PC-9 (cell line): Measurements from ENCODE around the gene PTTG2. TPM values are rescaled to one million over a fixed set of nuclear protein-coding genes. Genes with fewer than 3 reads are reported as not detected.

ENCODE experiments used
- BruUV-seq: library from RNA; stranded (reverse); fragments of 400-500 nt; replicated peaks from 2 replicates; lab custom pipeline; 2021; lab: Mats Ljungman, UMichigan
- CTCF ChIA-PET: fragments of 300-600 bp; sonication (Branson Sonifier 250); formaldehyde crosslinking; loops from one replicate; lab custom pipeline; 2022; ENCODE audit warnings: antibody characterized with exemption; lab: Charles Lee
- POLR2A ChIA-PET: fragments of 300-600 bp; sonication (Branson Sonifier 250); formaldehyde crosslinking; loops from one replicate; lab custom pipeline; 2022; ENCODE audit warnings: antibody characterized with exemption; ENCODE audit not compliant: unreplicated experiment; lab: Charles Lee
- DNase-seq, 2 experiments: peaks; one replicate each; pipeline versions ENCODE4 v3.0.0 to v3.0.0-alpha.2; 2015 to 2022; ENCODE audit warnings: mixed read lengths in 1 of 2
- H2AFZ ChIP-seq: fragments of 200-600 bp; sonication (generic); 2 replicates; pipeline ENCODE4 v1.8.1; 2017; ENCODE audit warnings: antibody characterized with exemption
- H3F3A ChIP-seq: fragments of 200-600 bp; sonication (generic); 2 replicates; pipeline ENCODE4 v1.8.1; 2017; ENCODE audit warnings: antibody characterized with exemption, mild to moderate bottlenecking, low read depth; ENCODE audit not compliant: insufficient read depth
- H3K27ac ChIP-seq: fragments of 200-600 bp; sonication (generic); 2 replicates; pipeline ENCODE4 v1.6.1; 2016; ENCODE audit warnings: mixed run types
- H3K27me3 ChIP-seq: fragments of 200-600 bp; sonication (generic); 2 replicates; pipeline ENCODE4 v1.6.1; 2016; ENCODE audit warnings: low read depth, mixed run types; ENCODE audit not compliant: insufficient read depth
- H3K36me3 ChIP-seq: fragments of 200-600 bp; sonication (generic); 2 replicates; pipeline ENCODE4 v1.6.1; 2016; ENCODE audit warnings: low read depth, mixed run types
- H3K4me1 ChIP-seq: fragments of 200-600 bp; sonication (generic); replicated peaks from 2 replicates; pipeline ENCODE4 v1.6.1; 2016; ENCODE audit warnings: mixed run types; ENCODE audit not compliant: insufficient read depth
- H3K4me2 ChIP-seq: fragments of 200-600 bp; sonication (generic); 2 replicates; pipeline ENCODE4 v1.6.1; 2017; ENCODE audit warnings: mixed run types
- H3K4me3 ChIP-seq: fragments of 200-600 bp; sonication (generic); 2 replicates; pipeline ENCODE4 v1.6.1; 2016; ENCODE audit warnings: mixed run types
- H3K79me2 ChIP-seq: fragments of 200-600 bp; sonication (generic); 2 replicates; pipeline ENCODE4 v1.6.1; 2017; ENCODE audit warnings: low read depth, mixed run types
- H3K9me2 ChIP-seq: fragments of 200-600 bp; sonication (generic); 2 replicates; pipeline ENCODE4 v1.8.1; 2017; ENCODE audit warnings: mild to moderate bottlenecking; ENCODE audit not compliant: insufficient read depth
- H3K9me3 ChIP-seq: fragments of 200-600 bp; sonication (generic); 2 replicates; pipeline ENCODE4 v1.8.1; 2016; ENCODE audit warnings: low read depth; ENCODE audit not compliant: insufficient read depth
- H4K20me1 ChIP-seq: fragments of 200-600 bp; sonication (generic); 2 replicates; pipeline ENCODE4 v1.8.1; 2017; ENCODE audit not compliant: insufficient read depth
- CTCF ChIP-seq: fragments of 200-600 bp; sonication (generic); conservative IDR thresholded peaks from 2 replicates; pipeline ENCODE4 v1.6.1; 2017; ENCODE audit warnings: mixed run types, antibody characterized with exemption, mild to moderate bottlenecking, moderate library complexity
- EZH2 ChIP-seq: fragments of 200-600 bp; sonication (generic); IDR thresholded peaks from 2 replicates; pipeline ENCODE4 v1.8.0; 2017; ENCODE audit warnings: antibody characterized with exemption, low read depth
- intact Hi-C: fragments of 100-400 bp; cut with micrococcal nuclease; formaldehyde crosslinking; loops from one replicate; pipeline ENCODE4 v1.10.0; 2022; ENCODE audit not compliant: unreplicated experiment
- total RNA-seq: library from RNA; stranded (reverse); gene quantifications from 2 replicates; pipeline ENCODE4 v1.2.3, GENCODE V29; 2021

PTTG2 gene
- total RNA-seq, 1 experiment from 2014 or later, result 0.55 TPM

GRCh38 chr4:37949636-37950426 is 10.4 kb upstream of the PTTG2 start:
- ChIA-PET POLR2A (no interaction called here), CTCF (no interaction called here)
- no peak overlapping the region for H3K27ac ChIP-seq
- TF ChIP-seq CTCF (no peak), EZH2 (no peak)
- BruUV-seq, result no TSS peak
- H3K79me2 ChIP-seq, result no peaks in the 10 kb centered on the region
- H3K4me1 ChIP-seq, result no peaks in the 10 kb centered on the region
- no peak overlapping the region for H3K4me3 ChIP-seq
- no peak overlapping the region for H3K4me2 ChIP-seq
- H3K36me3 ChIP-seq, result no peaks in the 10 kb centered on the region
- H4K20me1 ChIP-seq, result no peaks in the 10 kb centered on the region; the same call in 1 of the 2 replicates
- no peaks in the 10 kb centered on the region for H3K9me3 ChIP-seq
- H2AFZ ChIP-seq, result no peak overlapping the region
- H3F3A ChIP-seq, result no peaks in the 10 kb centered on the region
- DNase-seq, result no peak
- intact Hi-C loops, result no loop called here
- no peaks in the 10 kb centered on the region for H3K27me3 ChIP-seq
- no peaks in the 10 kb centered on the region; the same call in 1 of the 2 replicates for H3K9me2 ChIP-seq

GRCh38 chr4:37951461-37952352 is 8.5 kb upstream of the PTTG2 start:
- H3F3A ChIP-seq, result no peaks in the 10 kb centered on the region
- no peak overlapping the region for H3K27ac ChIP-seq
- intact Hi-C loops, result no loop called here
- no peaks in the 10 kb centered on the region for H3K9me3 ChIP-seq
- no peak overlapping the region for H3K4me3 ChIP-seq
- no peaks in the 10 kb centered on the region for H3K36me3 ChIP-seq
- no peaks in the 10 kb centered on the region for H4K20me1 ChIP-seq
- no peak overlapping the region for H2AFZ ChIP-seq
- DNase-seq, result no peak
- TF ChIP-seq CTCF (no peak), EZH2 (no peak)
- H3K9me2 ChIP-seq, result no peaks in the 10 kb centered on the region; the same call in 1 of the 2 replicates
- H3K4me2 ChIP-seq, result no peak overlapping the region
- POLR2A ChIA-PET, result interaction anchor here (0.6 to 0.7 kb wide), 2 partner anchors 14 to 60 kb away, joined by 3 to 5 read pairs; no protein-coding TSS in a partner anchor
- no TSS peak for BruUV-seq
- H3K4me1 ChIP-seq, result no peaks in the 10 kb centered on the region
- H3K79me2 ChIP-seq, result no peaks in the 10 kb centered on the region
- H3K27me3 ChIP-seq, result no peaks in the 10 kb centered on the region
- CTCF ChIA-PET, result interaction anchor here (0.5 kb wide), 1 partner anchor 907 kb away, joined by 4 read pairs; no protein-coding TSS in a partner anchor

GRCh38 chr4:37953156-37953555 is 7.0 kb upstream of the PTTG2 start:
- no peaks in the 10 kb centered on the region for H3K4me1 ChIP-seq
- H3K27me3 ChIP-seq, result no peaks in the 10 kb centered on the region
- no peaks in the 10 kb centered on the region; the same call in 1 of the 2 replicates for H3K9me2 ChIP-seq
- no peaks in the 10 kb centered on the region for H4K20me1 ChIP-seq
- intact Hi-C loops, result no loop called here
- H3K9me3 ChIP-seq, result no peaks in the 10 kb centered on the region
- no peaks in the 10 kb centered on the region for H3F3A ChIP-seq
- no peak overlapping the region for H3K4me2 ChIP-seq
- H3K27ac ChIP-seq, result no peak overlapping the region
- no TSS peak for BruUV-seq
- no peaks in the 10 kb centered on the region for H3K79me2 ChIP-seq
- no peak for TF ChIP-seq CTCF
- ChIA-PET CTCF (no interaction called here), POLR2A (no interaction called here)
- H3K36me3 ChIP-seq, result no peaks in the 10 kb centered on the region
- no peak for DNase-seq
- H2AFZ ChIP-seq, result no peak overlapping the region
- H3K4me3 ChIP-seq, result no peak overlapping the region
